GM23338 (cell line): ENCODE results near the gene LRRC4.

Source experiments
- CREB1 ChIP-seq: fragments of 250-450 bp; sonication (Bioruptor Pico); IDR thresholded peaks from 2 replicates; pipeline ENCODE4 v1.5.0; 2020; ENCODE audit warnings: low read depth, mild to moderate bottlenecking, moderate library complexity
- EZH2 ChIP-seq: fragments of 200-600 bp; sonication (generic); IDR thresholded peaks from one replicate; pipeline ENCODE4 v1.8.0; 2017; ENCODE audit warnings: antibody characterized with exemption, mild to moderate bottlenecking, low read depth; ENCODE audit not compliant: unreplicated experiment
- EZH2phosphoT487 ChIP-seq: fragments of 200-600 bp; sonication (generic); IDR thresholded peaks from one replicate; pipeline ENCODE4 v1.8.1; 2018; ENCODE audit warnings: antibody characterized with exemption; ENCODE audit not compliant: unreplicated experiment
- JUNB ChIP-seq: IDR thresholded peaks from one replicate; pipeline ENCODE4 v1.6.1; 2016; ENCODE audit warnings: antibody characterized with exemption; ENCODE audit not compliant: unreplicated experiment
- NANOG ChIP-seq: IDR thresholded peaks from 2 replicates; pipeline ENCODE4 v1.6.1; 2016; ENCODE audit warnings: antibody characterized with exemption, borderline replicate concordance
- POLR2AphosphoS5 ChIP-seq: IDR thresholded peaks from 2 replicates; pipeline ENCODE4 v1.6.1; 2016; ENCODE audit warnings: antibody characterized with exemption, low read depth
- STAT1 ChIP-seq: IDR thresholded peaks from one replicate; pipeline ENCODE4 v1.6.1; 2016; ENCODE audit warnings: antibody characterized with exemption; ENCODE audit not compliant: unreplicated experiment
- ZNF331 ChIP-seq: fragments of 250-450 bp; sonication (Bioruptor Pico); IDR thresholded peaks from 2 replicates; pipeline ENCODE4 v1.5.0; 2020; ENCODE audit warnings: low read depth, mild to moderate bottlenecking, moderate library complexity
- TF ChIP-seq, protein P1 (sequence below): IDR thresholded peaks from 2 replicates; pipeline ENCODE4 v1.6.1; 2016; ENCODE audit warnings: antibody characterized with exemption
- TF ChIP-seq, protein P2 (sequence below), 2 experiments: fragments of 200-600 bp in 1 of 2; sonication (generic) in 1 of 2; conservative IDR thresholded peaks; 2 replicates each; pipeline versions ENCODE4 v1.5.1 to v1.6.1; 2016 to 2017; ENCODE audit warnings: antibody characterized with exemption in 2 of 2, low read depth in 2 of 2, mild to moderate bottlenecking in 2 of 2, moderate library complexity in 1 of 2
- TF ChIP-seq, protein P3 (sequence below): IDR thresholded peaks from one replicate; pipeline ENCODE4 v1.6.1; 2018; ENCODE audit warnings: antibody characterized with exemption; ENCODE audit not compliant: unreplicated experiment
- TF ChIP-seq, protein P4 (sequence below): fragments of 250-450 bp; sonication (Bioruptor Pico); IDR thresholded peaks from 2 replicates; pipeline ENCODE4 v1.5.0; 2020; ENCODE audit warnings: mild to moderate bottlenecking, moderate library complexity

DNA sequence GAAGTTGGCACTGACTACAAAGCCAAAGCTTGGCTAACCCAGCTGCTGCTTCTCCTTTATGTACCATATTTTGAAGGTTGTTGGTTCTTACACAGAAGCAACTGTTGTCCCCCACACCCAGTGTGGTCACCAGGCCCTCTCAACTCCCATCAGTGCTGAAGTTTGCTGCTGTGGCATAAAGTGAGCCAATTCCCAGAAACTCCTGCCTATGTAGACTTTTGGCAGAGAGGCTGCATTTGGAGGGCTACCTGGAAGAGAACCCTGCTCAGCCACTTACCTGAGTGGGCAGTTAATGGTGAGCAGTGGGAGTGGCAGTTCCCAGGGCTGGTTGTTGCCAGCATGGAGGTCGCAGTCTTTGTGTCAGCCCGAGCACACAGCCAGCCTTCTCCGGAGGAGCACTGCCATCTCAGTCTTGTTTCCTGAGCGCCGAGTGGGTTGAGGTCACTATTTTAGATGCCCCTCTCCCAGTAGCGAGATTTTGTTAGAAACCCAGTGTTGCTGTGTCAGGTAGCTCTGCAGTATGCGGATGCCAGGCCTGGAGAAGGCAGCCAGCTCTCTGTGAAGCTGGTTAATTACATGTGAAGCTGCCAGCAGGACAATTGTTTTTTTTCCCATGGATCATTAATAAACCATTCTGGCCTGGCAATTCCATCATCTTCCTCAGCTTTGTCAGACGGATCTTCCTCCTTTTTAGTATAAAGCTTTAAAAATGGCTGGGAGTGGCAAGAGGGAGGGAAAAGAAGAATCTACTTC lies 24.5 kb downstream of the LRRC4 start:
- TF ChIP-seq EZH2phosphoT487 (no peak), POLR2AphosphoS5 (no peak), EZH2 (no peak), CREB1 (CRISPR knock-in tag) (no peak), STAT1 (no peak), JUNB (no peak), ZNF331 (CRISPR knock-in tag) (no peak), NANOG (no peak)
- TF ChIP-seq, protein P1, sequence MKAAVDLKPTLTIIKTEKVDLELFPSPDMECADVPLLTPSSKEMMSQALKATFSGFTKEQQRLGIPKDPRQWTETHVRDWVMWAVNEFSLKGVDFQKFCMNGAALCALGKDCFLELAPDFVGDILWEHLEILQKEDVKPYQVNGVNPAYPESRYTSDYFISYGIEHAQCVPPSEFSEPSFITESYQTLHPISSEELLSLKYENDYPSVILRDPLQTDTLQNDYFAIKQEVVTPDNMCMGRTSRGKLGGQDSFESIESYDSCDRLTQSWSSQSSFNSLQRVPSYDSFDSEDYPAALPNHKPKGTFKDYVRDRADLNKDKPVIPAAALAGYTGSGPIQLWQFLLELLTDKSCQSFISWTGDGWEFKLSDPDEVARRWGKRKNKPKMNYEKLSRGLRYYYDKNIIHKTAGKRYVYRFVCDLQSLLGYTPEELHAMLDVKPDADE, result no peak
- TF ChIP-seq, protein P2, sequence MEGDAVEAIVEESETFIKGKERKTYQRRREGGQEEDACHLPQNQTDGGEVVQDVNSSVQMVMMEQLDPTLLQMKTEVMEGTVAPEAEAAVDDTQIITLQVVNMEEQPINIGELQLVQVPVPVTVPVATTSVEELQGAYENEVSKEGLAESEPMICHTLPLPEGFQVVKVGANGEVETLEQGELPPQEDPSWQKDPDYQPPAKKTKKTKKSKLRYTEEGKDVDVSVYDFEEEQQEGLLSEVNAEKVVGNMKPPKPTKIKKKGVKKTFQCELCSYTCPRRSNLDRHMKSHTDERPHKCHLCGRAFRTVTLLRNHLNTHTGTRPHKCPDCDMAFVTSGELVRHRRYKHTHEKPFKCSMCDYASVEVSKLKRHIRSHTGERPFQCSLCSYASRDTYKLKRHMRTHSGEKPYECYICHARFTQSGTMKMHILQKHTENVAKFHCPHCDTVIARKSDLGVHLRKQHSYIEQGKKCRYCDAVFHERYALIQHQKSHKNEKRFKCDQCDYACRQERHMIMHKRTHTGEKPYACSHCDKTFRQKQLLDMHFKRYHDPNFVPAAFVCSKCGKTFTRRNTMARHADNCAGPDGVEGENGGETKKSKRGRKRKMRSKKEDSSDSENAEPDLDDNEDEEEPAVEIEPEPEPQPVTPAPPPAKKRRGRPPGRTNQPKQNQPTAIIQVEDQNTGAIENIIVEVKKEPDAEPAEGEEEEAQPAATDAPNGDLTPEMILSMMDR (conservative IDR thresholded peaks at IDR 0.05; ENCODE audit: low read depth in 2 of 2), result no peak
- TF ChIP-seq, protein P3, sequence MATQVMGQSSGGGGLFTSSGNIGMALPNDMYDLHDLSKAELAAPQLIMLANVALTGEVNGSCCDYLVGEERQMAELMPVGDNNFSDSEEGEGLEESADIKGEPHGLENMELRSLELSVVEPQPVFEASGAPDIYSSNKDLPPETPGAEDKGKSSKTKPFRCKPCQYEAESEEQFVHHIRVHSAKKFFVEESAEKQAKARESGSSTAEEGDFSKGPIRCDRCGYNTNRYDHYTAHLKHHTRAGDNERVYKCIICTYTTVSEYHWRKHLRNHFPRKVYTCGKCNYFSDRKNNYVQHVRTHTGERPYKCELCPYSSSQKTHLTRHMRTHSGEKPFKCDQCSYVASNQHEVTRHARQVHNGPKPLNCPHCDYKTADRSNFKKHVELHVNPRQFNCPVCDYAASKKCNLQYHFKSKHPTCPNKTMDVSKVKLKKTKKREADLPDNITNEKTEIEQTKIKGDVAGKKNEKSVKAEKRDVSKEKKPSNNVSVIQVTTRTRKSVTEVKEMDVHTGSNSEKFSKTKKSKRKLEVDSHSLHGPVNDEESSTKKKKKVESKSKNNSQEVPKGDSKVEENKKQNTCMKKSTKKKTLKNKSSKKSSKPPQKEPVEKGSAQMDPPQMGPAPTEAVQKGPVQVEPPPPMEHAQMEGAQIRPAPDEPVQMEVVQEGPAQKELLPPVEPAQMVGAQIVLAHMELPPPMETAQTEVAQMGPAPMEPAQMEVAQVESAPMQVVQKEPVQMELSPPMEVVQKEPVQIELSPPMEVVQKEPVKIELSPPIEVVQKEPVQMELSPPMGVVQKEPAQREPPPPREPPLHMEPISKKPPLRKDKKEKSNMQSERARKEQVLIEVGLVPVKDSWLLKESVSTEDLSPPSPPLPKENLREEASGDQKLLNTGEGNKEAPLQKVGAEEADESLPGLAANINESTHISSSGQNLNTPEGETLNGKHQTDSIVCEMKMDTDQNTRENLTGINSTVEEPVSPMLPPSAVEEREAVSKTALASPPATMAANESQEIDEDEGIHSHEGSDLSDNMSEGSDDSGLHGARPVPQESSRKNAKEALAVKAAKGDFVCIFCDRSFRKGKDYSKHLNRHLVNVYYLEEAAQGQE, result no peak
- TF ChIP-seq, protein P4, sequence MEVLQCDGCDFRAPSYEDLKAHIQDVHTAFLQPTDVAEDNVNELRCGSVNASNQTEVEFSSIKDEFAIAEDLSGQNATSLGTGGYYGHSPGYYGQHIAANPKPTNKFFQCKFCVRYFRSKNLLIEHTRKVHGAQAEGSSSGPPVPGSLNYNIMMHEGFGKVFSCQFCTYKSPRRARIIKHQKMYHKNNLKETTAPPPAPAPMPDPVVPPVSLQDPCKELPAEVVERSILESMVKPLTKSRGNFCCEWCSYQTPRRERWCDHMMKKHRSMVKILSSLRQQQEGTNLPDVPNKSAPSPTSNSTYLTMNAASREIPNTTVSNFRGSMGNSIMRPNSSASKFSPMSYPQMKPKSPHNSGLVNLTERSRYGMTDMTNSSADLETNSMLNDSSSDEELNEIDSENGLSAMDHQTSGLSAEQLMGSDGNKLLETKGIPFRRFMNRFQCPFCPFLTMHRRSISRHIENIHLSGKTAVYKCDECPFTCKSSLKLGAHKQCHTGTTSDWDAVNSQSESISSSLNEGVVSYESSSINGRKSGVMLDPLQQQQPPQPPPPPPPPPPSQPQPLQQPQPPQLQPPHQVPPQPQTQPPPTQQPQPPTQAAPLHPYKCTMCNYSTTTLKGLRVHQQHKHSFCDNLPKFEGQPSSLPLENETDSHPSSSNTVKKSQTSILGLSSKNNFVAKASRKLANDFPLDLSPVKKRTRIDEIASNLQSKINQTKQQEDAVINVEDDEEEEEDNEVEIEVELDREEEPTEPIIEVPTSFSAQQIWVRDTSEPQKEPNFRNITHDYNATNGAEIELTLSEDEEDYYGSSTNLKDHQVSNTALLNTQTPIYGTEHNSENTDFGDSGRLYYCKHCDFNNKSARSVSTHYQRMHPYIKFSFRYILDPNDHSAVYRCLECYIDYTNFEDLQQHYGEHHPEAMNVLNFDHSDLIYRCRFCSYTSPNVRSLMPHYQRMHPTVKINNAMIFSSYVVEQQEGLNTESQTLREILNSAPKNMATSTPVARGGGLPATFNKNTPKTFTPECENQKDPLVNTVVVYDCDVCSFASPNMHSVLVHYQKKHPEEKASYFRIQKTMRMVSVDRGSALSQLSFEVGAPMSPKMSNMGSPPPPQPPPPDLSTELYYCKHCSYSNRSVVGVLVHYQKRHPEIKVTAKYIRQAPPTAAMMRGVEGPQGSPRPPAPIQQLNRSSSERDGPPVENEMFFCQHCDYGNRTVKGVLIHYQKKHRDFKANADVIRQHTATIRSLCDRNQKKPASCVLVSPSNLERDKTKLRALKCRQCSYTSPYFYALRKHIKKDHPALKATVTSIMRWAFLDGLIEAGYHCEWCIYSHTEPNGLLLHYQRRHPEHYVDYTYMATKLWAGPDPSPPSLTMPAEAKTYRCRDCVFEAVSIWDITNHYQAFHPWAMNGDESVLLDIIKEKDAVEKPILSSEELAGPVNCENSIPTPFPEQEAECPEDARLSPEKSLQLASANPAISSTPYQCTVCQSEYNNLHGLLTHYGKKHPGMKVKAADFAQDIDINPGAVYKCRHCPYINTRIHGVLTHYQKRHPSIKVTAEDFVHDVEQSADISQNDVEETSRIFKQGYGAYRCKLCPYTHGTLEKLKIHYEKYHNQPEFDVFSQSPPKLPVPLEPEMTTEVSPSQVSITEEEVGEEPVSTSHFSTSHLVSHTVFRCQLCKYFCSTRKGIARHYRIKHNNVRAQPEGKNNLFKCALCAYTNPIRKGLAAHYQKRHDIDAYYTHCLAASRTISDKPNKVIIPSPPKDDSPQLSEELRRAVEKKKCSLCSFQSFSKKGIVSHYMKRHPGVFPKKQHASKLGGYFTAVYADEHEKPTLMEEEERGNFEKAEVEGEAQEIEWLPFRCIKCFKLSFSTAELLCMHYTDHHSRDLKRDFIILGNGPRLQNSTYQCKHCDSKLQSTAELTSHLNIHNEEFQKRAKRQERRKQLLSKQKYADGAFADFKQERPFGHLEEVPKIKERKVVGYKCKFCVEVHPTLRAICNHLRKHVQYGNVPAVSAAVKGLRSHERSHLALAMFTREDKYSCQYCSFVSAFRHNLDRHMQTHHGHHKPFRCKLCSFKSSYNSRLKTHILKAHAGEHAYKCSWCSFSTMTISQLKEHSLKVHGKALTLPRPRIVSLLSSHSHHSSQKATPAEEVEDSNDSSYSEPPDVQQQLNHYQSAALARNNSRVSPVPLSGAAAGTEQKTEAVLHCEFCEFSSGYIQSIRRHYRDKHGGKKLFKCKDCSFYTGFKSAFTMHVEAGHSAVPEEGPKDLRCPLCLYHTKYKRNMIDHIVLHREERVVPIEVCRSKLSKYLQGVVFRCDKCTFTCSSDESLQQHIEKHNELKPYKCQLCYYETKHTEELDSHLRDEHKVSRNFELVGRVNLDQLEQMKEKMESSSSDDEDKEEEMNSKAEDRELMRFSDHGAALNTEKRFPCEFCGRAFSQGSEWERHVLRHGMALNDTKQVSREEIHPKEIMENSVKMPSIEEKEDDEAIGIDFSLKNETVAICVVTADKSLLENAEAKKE, result no peak
